Activated naive CD8-positive, alpha-beta T cell treated with anti-CD3 and anti-CD28 coated beads for 36 hours (primary cell): ENCODE results near the gene ELAC2. TPM values are rescaled to one million over a fixed set of nuclear protein-coding genes. Genes with fewer than 3 reads are reported as not detected.
"Not testable (repeated sequence)": the region's sequence is repeated elsewhere in the genome, so short reads cannot be mapped to it uniquely, and the experiment has no call there.

Source experiments
- DNase-seq: peaks from one replicate; pipeline ENCODE4 v3.0.0; 2021
- H3K27ac Mint-ChIP-seq: one replicate; pipeline ENCODE4 v1.8.0; 2022; ENCODE audit warnings: mild to moderate bottlenecking, moderate library complexity, mixed read lengths
- H3K27me3 Mint-ChIP-seq: one replicate; pipeline ENCODE4 v1.8.0; 2022; ENCODE audit warnings: mild to moderate bottlenecking, mixed read lengths
- H3K36me3 Mint-ChIP-seq: one replicate; pipeline ENCODE4 v1.8.0; 2021; ENCODE audit warnings: mild to moderate bottlenecking, mixed read lengths
- H3K4me1 Mint-ChIP-seq: one replicate; pipeline ENCODE4 v1.8.0; 2021; ENCODE audit warnings: mixed read lengths
- H3K4me3 Mint-ChIP-seq: one replicate; pipeline ENCODE4 v1.8.0; 2022; ENCODE audit warnings: mild to moderate bottlenecking, moderate library complexity, mixed read lengths
- H3K9me3 Mint-ChIP-seq: one replicate; pipeline ENCODE4 v1.8.0; 2022; ENCODE audit warnings: mixed read lengths
- total RNA-seq, 2 experiments: library from RNA; stranded (reverse); gene quantifications; one replicate each; pipeline ENCODE4 v1.2.3, GENCODE V29; 2021

ELAC2 gene
- total RNA-seq, 2 experiments from 2014 or later: 90.2 to 90.3 TPM

- Mint-ChIP-seq H3K27ac (no peak overlapping the region), H3K27me3 (no peaks in the 10 kb centered on the region), H3K9me3 (no peaks in the 10 kb centered on the region), H3K4me3 (no peak overlapping the region), H3K4me1 (peaks cover 3% of the 10 kb centered on the region), H3K36me3 (peaks cover 20% of the 10 kb centered on the region)
- no peak for DNase-seq
These were observed 30.7 kb downstream of the ELAC2 start for GRCh38 chr17:12987120-12987519.

GRCh38 chr17:12985431-12986293, 32.2 kb downstream of the ELAC2 start:
- Mint-ChIP-seq H3K36me3 (peaks cover 9% of the 10 kb centered on the region), H3K4me1 (peaks cover 3% of the 10 kb centered on the region), H3K27ac (no peak overlapping the region), H3K27me3 (peaks cover 4% of the 10 kb centered on the region), H3K9me3 (no peaks in the 10 kb centered on the region), H3K4me3 (no peak overlapping the region)
- no peak for DNase-seq

- Mint-ChIP-seq H3K27me3 (peaks cover 4% of the 10 kb centered on the region), H3K4me1 (peaks cover 3% of the 10 kb centered on the region), H3K4me3 (no peak overlapping the region), H3K27ac (no peak overlapping the region), H3K36me3 (no peaks in the 10 kb centered on the region), H3K9me3 (no peaks in the 10 kb centered on the region)
- DNase-seq: no peak
These were observed 33.6 kb downstream of the ELAC2 start for GRCh38 chr17:12983991-12984884.

GRCh38 chr17:12982224-12982623, 35.6 kb downstream of the ELAC2 start:
- Mint-ChIP-seq H3K9me3 (no peaks in the 10 kb centered on the region), H3K4me1 (peaks cover 3% of the 10 kb centered on the region), H3K27ac (no peak overlapping the region), H3K4me3 (no peak overlapping the region), H3K36me3 (no peaks in the 10 kb centered on the region), H3K27me3 (peaks cover 13% of the 10 kb centered on the region)
- DNase-seq: no peak

GRCh38 chr17:12979826-12980500, 37.9 kb downstream of the ELAC2 start:
- no peak for DNase-seq
- H3K27me3 Mint-ChIP-seq: peaks cover 22% of the 10 kb centered on the region

GRCh38 chr17:12979246-12979645, 38.6 kb downstream of the ELAC2 start:
- Mint-ChIP-seq H3K27ac (no peak overlapping the region), H3K4me1 (peaks cover 3% of the 10 kb centered on the region), H3K27me3 (peaks cover 30% of the 10 kb centered on the region), H3K4me3 (no peak overlapping the region), H3K36me3 (no peaks in the 10 kb centered on the region), H3K9me3 (no peaks in the 10 kb centered on the region)
- DNase-seq: no peak

More at GRCh38 chr17:12979826-12980500, 37.9 kb downstream of the ELAC2 start:
- no peak overlapping the region for H3K27ac Mint-ChIP-seq
- peaks cover 3% of the 10 kb centered on the region for H3K4me1 Mint-ChIP-seq
- H3K9me3 Mint-ChIP-seq: no peaks in the 10 kb centered on the region
- H3K4me3 Mint-ChIP-seq: no peak overlapping the region
- no peaks in the 10 kb centered on the region for H3K36me3 Mint-ChIP-seq

- H3K27me3 Mint-ChIP-seq: peaks cover 32% of the 10 kb centered on the region
- not testable (repeated sequence) for DNase-seq, H3K9me3 Mint-ChIP-seq, H3K36me3 Mint-ChIP-seq, H3K27ac Mint-ChIP-seq, H3K4me3 Mint-ChIP-seq, H3K4me1 Mint-ChIP-seq
These were observed 39.0 kb downstream of the ELAC2 start for GRCh38 chr17:12978787-12979186.

GRCh38 chr17:12977008-12977751, 40.6 kb downstream of the ELAC2 start:
- peaks cover 44% of the 10 kb centered on the region for H3K27me3 Mint-ChIP-seq
- H3K4me1 Mint-ChIP-seq: peaks cover 2% of the 10 kb centered on the region
- DNase-seq: no peak
- no peak overlapping the region for H3K4me3 Mint-ChIP-seq
- no peaks in the 10 kb centered on the region for H3K9me3 Mint-ChIP-seq
- H3K36me3 Mint-ChIP-seq: no peaks in the 10 kb centered on the region
- H3K27ac Mint-ChIP-seq: no peak overlapping the region

- H3K27ac Mint-ChIP-seq: no peak overlapping the region
- no peak for DNase-seq
- H3K27me3 Mint-ChIP-seq: peaks cover 54% of the 10 kb centered on the region
- no peaks in the 10 kb centered on the region for H3K9me3 Mint-ChIP-seq
- H3K4me1 Mint-ChIP-seq: peaks cover 2% of the 10 kb centered on the region
- H3K36me3 Mint-ChIP-seq: no peaks in the 10 kb centered on the region
- H3K4me3 Mint-ChIP-seq: no peak overlapping the region
These were observed 43.8 kb downstream of the ELAC2 start for GRCh38 chr17:12974005-12974531.

GRCh38 chr17:12973496-12974004, 44.3 kb downstream of the ELAC2 start:
- peaks cover 2% of the 10 kb centered on the region for H3K4me1 Mint-ChIP-seq
- H3K27me3 Mint-ChIP-seq: peaks cover 54% of the 10 kb centered on the region
- H3K4me3 Mint-ChIP-seq: no peak overlapping the region
- H3K9me3 Mint-ChIP-seq: no peaks in the 10 kb centered on the region
- no peaks in the 10 kb centered on the region for H3K36me3 Mint-ChIP-seq
- DNase-seq: no peak
- H3K27ac Mint-ChIP-seq: no peak overlapping the region

- H3K4me1 Mint-ChIP-seq: no peaks in the 10 kb centered on the region
- no peak overlapping the region for H3K27ac Mint-ChIP-seq
- no peak overlapping the region for H3K4me3 Mint-ChIP-seq
- H3K9me3 Mint-ChIP-seq: no peaks in the 10 kb centered on the region
- no peak for DNase-seq
- peaks cover 20% of the 10 kb centered on the region for H3K27me3 Mint-ChIP-seq
- no peaks in the 10 kb centered on the region for H3K36me3 Mint-ChIP-seq
These were observed 49.9 kb downstream of the ELAC2 start for GRCh38 chr17:12967962-12968361.

- no peak for DNase-seq
- H3K27ac Mint-ChIP-seq: no peak overlapping the region
- H3K4me3 Mint-ChIP-seq: no peak overlapping the region
- peaks cover 9% of the 10 kb centered on the region for H3K27me3 Mint-ChIP-seq
- no peaks in the 10 kb centered on the region for H3K9me3 Mint-ChIP-seq
- no peaks in the 10 kb centered on the region for H3K4me1 Mint-ChIP-seq
- H3K36me3 Mint-ChIP-seq: no peaks in the 10 kb centered on the region
These were observed 51.4 kb downstream of the ELAC2 start for GRCh38 chr17:12966413-12966812.

- no peak overlapping the region for H3K27ac Mint-ChIP-seq
- no peaks in the 10 kb centered on the region for H3K36me3 Mint-ChIP-seq
- DNase-seq: no peak
- H3K4me1 Mint-ChIP-seq: no peaks in the 10 kb centered on the region
- no peaks in the 10 kb centered on the region for H3K9me3 Mint-ChIP-seq
- peaks cover 6% of the 10 kb centered on the region for H3K27me3 Mint-ChIP-seq
- H3K4me3 Mint-ChIP-seq: no peak overlapping the region
These were observed 51.8 kb downstream of the ELAC2 start for GRCh38 chr17:12965988-12966387.

GRCh38 chr17:12964840-12965239, 53.0 kb downstream of the ELAC2 start:
- no peak for DNase-seq
- H3K27ac Mint-ChIP-seq: no peak overlapping the region
- no peaks in the 10 kb centered on the region for H3K9me3 Mint-ChIP-seq
- no peak overlapping the region for H3K4me3 Mint-ChIP-seq
- H3K27me3 Mint-ChIP-seq: peaks cover 3% of the 10 kb centered on the region
- H3K4me1 Mint-ChIP-seq: no peaks in the 10 kb centered on the region
- no peaks in the 10 kb centered on the region for H3K36me3 Mint-ChIP-seq
